T-helper 2 cell treated with Interferon-gamma antibody and Interleukin-4, amounts not matched to agents 5 μg/mL and 100 μg/mL, for 36 hours (primary cell): ENCODE data around the gene TRNT1.
A peak's percentile ranks its signal among the peaks of the same experiment; 100 is the strongest.

Experiments used
- DNase-seq: peaks from one replicate; pipeline ENCODE4 v3.0.0; 2021; ENCODE audit warnings: low spot score
- H3K27ac Mint-ChIP-seq: one replicate; pipeline ENCODE4 v1.8.0; 2021; ENCODE audit warnings: mild to moderate bottlenecking, mixed read lengths
- H3K27me3 Mint-ChIP-seq: one replicate; pipeline ENCODE4 v1.8.0; 2021; ENCODE audit warnings: low read depth, mixed read lengths
- H3K36me3 Mint-ChIP-seq: one replicate; pipeline ENCODE4 v1.8.0; 2021; ENCODE audit warnings: low read depth, mixed read lengths
- H3K4me1 Mint-ChIP-seq: one replicate; pipeline ENCODE4 v1.8.0; 2021; ENCODE audit warnings: low read depth, mixed read lengths
- H3K4me3 Mint-ChIP-seq: one replicate; pipeline ENCODE4 v1.8.0; 2022; ENCODE audit warnings: mild to moderate bottlenecking, moderate library complexity, mixed read lengths
- H3K9me3 Mint-ChIP-seq: one replicate; pipeline ENCODE4 v1.8.0; 2021; ENCODE audit warnings: mixed read lengths

Gene TRNT1

DNA sequence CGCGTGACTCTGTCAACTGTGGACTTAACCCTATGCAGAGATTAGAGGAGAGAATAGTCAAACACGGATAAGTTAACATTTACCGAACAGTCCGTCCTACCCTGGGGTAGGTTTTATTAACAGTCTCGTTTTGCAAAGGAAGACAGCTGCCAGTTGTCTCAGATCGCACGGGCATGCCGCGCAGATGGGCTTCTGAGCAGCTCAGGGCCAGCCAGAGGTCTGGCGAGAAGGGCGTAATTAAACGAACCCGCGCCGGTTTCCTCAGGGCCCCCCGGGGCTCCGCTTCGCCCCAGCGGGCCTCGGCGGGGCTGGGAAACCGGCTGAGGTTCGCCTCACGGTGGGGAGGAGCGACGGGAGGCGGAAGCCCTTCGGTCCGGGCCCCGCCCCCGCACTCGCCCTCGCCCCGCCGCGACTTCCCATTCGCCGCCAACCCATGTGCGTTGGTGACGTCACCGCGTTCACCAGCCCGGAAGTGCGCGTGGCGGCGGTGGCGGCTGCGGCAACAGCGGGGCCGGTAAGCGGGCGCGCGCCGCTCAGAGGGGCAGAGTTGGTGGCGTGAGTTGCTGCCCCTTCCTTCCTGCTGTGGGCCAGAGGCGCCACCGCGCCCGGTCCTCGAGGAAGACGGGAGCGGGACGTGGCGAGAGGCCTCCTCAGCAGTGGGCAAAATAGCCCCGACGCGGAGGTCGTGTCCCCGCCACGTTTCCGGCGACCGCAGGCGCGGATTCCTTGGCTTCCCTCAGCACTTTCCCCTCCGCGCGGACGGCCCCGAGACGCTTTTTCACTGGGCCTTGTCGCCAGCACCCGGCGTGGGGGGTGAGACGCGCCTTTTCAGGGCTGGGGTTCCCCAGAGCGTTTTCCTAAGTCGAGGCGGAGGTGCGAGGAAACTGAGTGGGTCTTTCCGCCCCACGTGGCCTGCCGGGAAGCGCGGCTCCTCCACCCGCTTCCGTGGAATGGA lies at the start of gene TRNT1:
TRNT1 (plus strand) TSS at position 464 of the 955 bp plus-strand sequence. CDS start 2,101 bp downstream, outside the sequence.
- peaks cover 20% of the 10 kb centered on the region for H3K4me1 Mint-ChIP-seq
- no peaks in the 10 kb centered on the region for H3K27me3 Mint-ChIP-seq
- peak within 1 kb of the TSS; percentile 99 for H3K4me3 Mint-ChIP-seq
- H3K9me3 Mint-ChIP-seq, result no peaks in the 10 kb centered on the region
- peak within 1 kb of the TSS; percentile 97 for H3K27ac Mint-ChIP-seq
- peak; percentile 95 for DNase-seq
- peaks cover 34% of the 10 kb centered on the region for H3K36me3 Mint-ChIP-seq

DNA sequence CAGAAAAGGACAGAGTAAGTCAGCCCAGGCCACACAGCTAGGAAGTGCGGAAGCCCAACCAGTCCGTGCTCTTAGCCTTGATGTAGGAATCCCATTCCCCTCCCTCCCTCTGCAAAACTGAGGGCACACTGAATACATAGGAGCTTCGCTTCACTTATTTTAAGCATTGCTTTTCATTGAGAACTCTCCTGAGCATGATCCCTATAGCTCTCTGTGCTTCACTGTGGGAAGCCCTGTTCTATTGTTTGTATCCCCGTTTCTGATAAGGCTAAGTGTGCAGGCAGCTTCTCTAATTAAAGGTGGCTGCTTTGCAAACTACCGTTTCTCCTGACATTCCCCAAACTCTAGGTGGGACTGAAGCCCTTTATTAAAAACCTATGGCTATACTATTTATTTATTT lies 46.4 kb upstream of the TRNT1 start:
- Mint-ChIP-seq H3K36me3 (no peaks in the 10 kb centered on the region), H3K27ac (no peak overlapping the region), H3K9me3 (no peaks in the 10 kb centered on the region), H3K27me3 (no peaks in the 10 kb centered on the region), H3K4me1 (no peaks in the 10 kb centered on the region), H3K4me3 (no peak overlapping the region)
- no peak for DNase-seq

DNA sequence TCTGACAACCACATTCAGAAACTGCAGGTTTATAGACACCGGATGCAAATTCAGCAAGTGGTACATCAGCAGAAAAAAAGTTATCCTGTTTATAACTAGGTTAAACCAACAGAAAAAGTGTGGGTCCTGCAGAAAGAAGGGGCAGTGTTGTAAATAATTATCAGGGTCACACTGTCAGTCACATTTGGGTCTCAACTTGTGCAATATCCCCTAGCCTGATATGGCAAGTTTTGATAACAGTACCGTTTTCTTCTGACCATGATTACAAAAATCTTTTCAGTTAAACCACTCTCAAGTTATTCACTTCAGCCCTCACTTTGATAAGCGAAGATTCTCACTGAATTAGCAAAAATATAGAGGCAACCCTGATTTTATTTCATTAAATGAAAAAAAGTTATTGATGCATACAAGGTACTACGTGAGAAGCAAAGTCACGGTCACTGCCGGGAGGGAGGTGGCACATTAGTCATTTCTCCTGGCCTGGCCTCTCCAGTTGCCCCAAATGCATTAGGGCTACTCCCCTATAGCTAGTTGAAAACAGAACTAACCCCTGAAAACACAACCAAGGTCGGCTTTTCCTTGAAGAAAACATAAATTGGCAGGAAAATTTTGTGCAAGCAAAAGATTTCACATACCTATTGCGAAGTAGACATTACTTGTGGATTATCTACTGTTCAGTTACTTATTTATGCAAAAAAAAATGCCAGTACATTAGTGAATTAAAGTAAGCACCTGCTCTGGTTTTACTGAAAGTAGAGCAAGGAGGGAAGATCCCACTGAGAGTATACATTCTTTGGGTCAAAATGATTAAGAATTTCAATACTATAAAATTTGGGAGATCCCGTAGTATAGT lies 45.1 kb upstream of the TRNT1 start:
- Mint-ChIP-seq H3K9me3 (no peaks in the 10 kb centered on the region), H3K36me3 (no peaks in the 10 kb centered on the region), H3K4me1 (no peaks in the 10 kb centered on the region), H3K27ac (no peak overlapping the region), H3K27me3 (no peaks in the 10 kb centered on the region), H3K4me3 (no peak overlapping the region)
- DNase-seq, result no peak

DNA sequence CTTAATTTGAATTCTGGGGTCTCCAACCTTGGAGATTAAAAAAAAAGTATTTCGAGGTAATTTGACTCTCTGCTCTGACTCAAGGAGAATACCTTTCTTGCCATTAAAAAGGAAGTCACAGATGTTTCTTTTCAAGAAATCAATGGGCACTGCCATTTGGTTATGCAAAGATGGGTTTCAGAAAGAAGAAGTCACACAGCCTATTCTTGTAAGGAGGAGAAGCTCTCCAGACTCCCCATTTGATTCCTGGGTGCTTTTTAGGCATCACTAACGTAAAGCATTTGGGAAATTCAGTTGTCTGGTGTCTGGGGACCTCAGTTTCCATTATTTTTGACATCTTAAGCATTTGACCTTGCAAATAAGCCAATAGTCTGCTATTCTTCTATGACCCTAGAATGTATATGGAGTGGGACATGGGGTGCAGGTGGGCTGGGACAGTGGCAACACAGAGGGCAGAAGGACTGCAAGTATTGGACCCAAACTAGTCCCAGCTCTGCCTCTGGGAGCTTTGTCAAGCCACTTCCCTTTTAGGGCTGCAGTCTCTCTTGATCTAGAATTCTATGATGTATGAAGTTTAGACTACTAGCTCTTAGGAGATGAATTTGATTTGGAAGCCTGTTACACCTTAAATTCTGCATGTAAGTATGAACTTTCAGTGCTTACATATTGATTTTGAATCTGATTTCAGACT lies 44.4 kb upstream of the TRNT1 start:
- no peaks in the 10 kb centered on the region for H3K9me3 Mint-ChIP-seq
- H3K36me3 Mint-ChIP-seq, result no peaks in the 10 kb centered on the region
- no peak overlapping the region for H3K27ac Mint-ChIP-seq
- H3K4me1 Mint-ChIP-seq, result no peaks in the 10 kb centered on the region
- H3K27me3 Mint-ChIP-seq, result no peaks in the 10 kb centered on the region
- no peak for DNase-seq
- no peak overlapping the region for H3K4me3 Mint-ChIP-seq

DNA sequence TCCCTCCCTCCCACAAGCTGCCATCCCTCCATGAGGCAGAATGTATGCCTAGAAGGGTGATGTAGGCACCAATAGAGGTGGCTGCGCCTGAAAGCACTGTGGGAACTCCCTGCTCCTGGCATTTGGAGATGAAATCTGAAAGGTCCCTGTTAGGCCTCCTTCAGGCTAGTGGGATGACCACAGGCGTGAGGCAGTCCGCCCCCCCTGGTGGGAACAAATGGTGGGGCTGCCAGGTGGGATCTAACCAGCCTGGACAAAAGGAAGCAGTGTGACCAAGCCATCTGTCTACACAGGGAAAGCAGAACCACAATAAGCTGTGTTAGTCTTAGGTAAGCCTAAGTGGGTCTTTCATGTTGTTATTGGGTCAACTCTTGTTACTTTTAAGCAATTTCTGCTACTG lies 41.9 kb upstream of the TRNT1 start:
- Mint-ChIP-seq H3K4me1 (no peaks in the 10 kb centered on the region), H3K4me3 (no peak overlapping the region), H3K27ac (no peak overlapping the region), H3K27me3 (no peaks in the 10 kb centered on the region), H3K36me3 (no peaks in the 10 kb centered on the region), H3K9me3 (no peaks in the 10 kb centered on the region)
- DNase-seq, result no peak

DNA sequence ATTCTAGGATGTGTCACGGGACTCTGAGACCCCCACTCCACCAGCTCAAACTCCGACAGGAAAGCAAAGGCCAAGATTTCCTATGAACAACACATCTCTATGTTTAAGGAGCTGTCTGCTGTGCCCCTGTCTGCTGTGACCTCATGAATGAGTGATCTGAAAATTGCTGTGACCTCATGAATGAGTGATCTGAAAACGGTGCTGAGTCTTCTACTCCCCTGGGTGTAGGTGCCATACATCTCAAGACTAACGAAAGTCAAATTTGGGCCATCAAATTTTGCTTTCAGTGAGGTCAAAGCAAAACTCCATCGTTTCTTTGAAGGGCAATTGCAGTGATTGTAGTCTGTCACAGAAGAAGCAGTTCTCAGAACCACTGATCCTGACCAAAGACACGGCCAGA lies 41.0 kb upstream of the TRNT1 start:
- Mint-ChIP-seq H3K9me3 (no peaks in the 10 kb centered on the region), H3K27me3 (no peaks in the 10 kb centered on the region), H3K27ac (no peak overlapping the region), H3K4me3 (no peak overlapping the region), H3K4me1 (no peaks in the 10 kb centered on the region), H3K36me3 (no peaks in the 10 kb centered on the region)
- no peak for DNase-seq

DNA sequence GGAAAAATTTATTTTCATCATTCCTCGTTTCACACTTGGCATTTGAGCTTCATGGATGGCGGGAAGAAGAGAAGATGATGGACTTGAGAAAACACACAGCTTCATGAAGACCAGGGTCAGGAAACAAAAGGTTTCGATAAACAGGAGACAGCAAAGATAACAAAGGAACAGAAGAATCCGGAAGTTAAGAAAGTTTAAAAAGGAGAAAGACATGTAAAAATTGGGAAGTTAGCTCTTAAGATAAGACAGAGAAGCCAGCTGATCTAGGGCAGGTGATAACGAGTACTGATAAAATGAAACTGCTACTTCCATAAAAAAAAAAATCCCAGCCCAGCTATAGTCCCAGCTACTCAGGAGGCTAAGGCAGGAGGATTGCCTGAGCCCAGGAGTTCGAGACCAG lies 40.5 kb upstream of the TRNT1 start:
- Mint-ChIP-seq H3K9me3 (no peaks in the 10 kb centered on the region), H3K4me1 (no peaks in the 10 kb centered on the region), H3K27ac (no peak overlapping the region)

DNA sequence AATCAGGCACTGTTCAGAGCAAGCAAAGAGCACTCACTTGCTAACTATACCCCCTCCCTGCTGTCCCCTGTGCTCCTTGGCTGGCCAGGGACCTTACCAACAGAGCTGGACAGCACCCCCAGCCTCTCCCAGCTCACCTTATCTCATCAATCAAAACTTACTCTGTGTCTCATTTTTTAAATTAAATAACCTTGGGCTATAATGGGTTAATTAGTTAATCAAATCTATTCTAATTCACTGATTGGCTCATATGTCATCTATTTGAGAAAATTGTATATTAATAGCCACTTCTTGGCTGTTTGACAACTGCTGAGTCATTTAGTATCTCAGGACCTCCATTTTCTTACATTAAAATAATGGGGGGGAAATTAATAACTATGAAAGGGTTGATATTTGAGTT lies 39.5 kb upstream of the TRNT1 start:
- no peak overlapping the region for H3K27ac Mint-ChIP-seq
- H3K36me3 Mint-ChIP-seq, result no peaks in the 10 kb centered on the region
- H3K27me3 Mint-ChIP-seq, result no peaks in the 10 kb centered on the region
- no peak for DNase-seq
- no peaks in the 10 kb centered on the region for H3K4me1 Mint-ChIP-seq
- H3K4me3 Mint-ChIP-seq, result no peak overlapping the region
- no peaks in the 10 kb centered on the region for H3K9me3 Mint-ChIP-seq

More for the DNA sequence above, 40.5 kb upstream of the TRNT1 start:
- H3K4me3 Mint-ChIP-seq, result no peak overlapping the region
- H3K36me3 Mint-ChIP-seq, result no peaks in the 10 kb centered on the region
- no peaks in the 10 kb centered on the region for H3K27me3 Mint-ChIP-seq
- DNase-seq, result no peak

DNA sequence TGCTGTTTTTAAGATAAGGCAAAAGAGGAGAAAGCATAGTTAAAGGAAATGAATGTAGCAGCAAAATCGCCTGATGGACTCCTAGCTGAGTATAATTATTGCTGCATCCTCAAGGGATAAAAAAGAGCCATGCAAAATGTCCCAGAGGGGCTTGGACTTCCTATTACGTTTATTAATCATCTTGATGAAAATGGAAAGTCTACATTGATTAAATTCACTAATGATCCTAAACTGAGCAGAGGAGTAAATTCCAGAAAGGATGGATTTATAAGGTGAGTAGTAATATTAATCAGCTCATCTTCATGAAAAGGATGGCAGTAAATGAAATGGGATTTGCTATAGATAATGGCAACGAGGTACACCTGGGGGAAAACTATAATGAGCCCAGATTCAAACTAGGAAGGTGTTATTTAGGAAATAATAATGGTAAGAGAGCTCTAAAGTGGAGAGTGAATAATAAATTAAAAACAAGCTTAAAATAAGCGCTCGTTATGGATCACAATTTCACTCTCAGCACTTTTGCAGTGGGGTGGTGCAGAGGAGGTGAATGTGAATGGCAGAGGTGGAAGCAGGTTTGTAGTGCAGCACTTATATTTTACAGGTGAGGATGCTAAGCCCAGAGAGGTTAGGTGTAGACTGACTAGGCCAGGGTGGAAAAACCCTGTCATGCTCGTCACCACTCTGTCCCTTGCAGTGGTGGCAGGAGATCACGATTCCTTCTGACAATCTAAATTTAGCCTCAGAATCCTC lies 38.8 kb upstream of the TRNT1 start:
- H3K27ac Mint-ChIP-seq, result no peak overlapping the region
- H3K9me3 Mint-ChIP-seq, result no peaks in the 10 kb centered on the region
- H3K36me3 Mint-ChIP-seq, result no peaks in the 10 kb centered on the region

DNA sequence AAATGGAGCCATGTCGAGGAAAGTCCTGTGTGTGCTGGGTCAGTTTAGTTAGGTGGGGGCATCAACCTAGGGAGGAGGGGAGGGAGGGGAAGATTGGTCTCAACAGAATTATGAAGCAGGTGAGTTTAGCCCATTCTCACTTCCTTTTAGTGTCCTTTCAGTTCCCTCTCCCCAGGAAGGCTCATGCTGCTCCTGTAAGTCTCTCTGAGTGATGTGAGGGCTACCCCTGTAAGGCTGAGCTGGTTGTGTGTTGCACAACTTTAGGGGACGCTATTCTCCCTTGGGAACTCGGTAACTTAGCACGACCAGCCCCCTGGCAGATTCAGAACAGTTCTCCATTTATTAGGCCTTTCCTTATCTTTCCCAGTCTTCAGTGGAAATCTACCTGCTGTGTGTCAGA lies 37.7 kb upstream of the TRNT1 start:
- Mint-ChIP-seq H3K4me1 (no peaks in the 10 kb centered on the region), H3K27ac (no peak overlapping the region), H3K36me3 (no peaks in the 10 kb centered on the region), H3K4me3 (no peak overlapping the region), H3K9me3 (no peaks in the 10 kb centered on the region), H3K27me3 (no peaks in the 10 kb centered on the region)
- DNase-seq, result no peak

More for the DNA sequence above, 38.8 kb upstream of the TRNT1 start:
- Mint-ChIP-seq H3K27me3 (no peaks in the 10 kb centered on the region), H3K4me3 (no peak overlapping the region), H3K4me1 (no peaks in the 10 kb centered on the region)
- DNase-seq, result no peak

DNA sequence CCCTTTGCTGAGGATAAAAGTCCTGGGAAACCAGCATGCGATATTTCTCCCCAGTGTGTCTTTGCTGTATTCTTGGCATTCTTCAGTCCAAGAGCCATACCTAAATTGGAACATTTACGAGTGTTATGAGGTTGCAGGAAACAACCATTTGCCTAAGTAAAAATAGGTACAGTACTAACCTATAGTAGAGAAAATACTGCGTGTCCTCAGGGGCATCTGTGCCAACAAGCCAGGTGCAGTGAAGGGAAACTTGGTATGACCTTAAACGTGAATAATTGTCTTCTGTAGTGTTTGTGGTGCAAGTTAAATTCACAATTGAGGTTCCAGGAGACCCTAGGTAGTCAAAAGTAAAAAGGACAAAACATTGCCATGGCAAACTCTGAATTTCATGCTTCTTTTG lies 28.8 kb upstream of the TRNT1 start:
- no peaks in the 10 kb centered on the region for H3K4me1 Mint-ChIP-seq

DNA sequence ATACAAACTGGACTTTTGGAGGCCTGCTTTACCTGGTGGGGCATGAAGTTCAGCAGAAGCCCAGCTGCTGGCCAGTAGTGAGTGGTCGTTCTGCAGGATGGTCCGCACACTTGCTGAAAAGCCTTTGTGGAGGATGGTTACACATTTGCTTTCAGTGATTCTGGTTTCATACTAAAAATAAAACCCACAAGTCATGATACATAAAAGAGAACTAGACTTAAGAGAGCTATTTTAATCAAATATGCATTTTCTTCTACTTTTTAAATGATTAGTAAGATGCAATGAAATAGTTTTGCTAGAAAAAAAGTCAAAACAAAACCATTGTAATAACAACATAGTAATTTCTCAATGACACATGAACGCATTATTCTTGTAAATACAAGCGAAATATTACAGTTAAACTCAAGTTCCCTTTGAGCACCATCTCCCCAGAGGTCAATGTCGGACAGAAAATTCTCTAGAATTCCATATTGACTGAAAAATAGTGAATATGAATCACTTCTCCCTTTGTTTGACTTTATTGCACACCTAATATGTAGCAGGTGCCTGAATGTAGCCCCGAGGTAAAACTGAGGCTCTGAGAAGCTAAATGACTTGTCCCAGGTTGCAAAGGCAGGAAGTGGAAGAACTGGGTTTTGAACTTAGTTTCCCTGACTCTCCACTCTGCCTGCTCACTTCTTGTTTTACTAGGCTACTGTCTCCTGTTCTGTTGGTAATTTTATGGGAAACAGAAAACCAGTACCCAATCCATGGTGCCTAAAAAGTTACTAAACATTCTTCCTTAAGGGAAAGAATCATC lies 24.9 kb upstream of the TRNT1 start:
- H3K4me1 Mint-ChIP-seq, result no peaks in the 10 kb centered on the region
- H3K27ac Mint-ChIP-seq, result no peak overlapping the region
- no peak for DNase-seq
- no peaks in the 10 kb centered on the region for H3K9me3 Mint-ChIP-seq
- no peaks in the 10 kb centered on the region for H3K36me3 Mint-ChIP-seq
- H3K4me3 Mint-ChIP-seq, result no peak overlapping the region
- H3K27me3 Mint-ChIP-seq, result no peaks in the 10 kb centered on the region

More for the DNA sequence above, 28.8 kb upstream of the TRNT1 start:
- H3K36me3 Mint-ChIP-seq, result no peaks in the 10 kb centered on the region
- no peak for DNase-seq
- H3K27me3 Mint-ChIP-seq, result no peaks in the 10 kb centered on the region
- no peaks in the 10 kb centered on the region for H3K9me3 Mint-ChIP-seq
- no peak overlapping the region for H3K27ac Mint-ChIP-seq
- no peak overlapping the region for H3K4me3 Mint-ChIP-seq

DNA sequence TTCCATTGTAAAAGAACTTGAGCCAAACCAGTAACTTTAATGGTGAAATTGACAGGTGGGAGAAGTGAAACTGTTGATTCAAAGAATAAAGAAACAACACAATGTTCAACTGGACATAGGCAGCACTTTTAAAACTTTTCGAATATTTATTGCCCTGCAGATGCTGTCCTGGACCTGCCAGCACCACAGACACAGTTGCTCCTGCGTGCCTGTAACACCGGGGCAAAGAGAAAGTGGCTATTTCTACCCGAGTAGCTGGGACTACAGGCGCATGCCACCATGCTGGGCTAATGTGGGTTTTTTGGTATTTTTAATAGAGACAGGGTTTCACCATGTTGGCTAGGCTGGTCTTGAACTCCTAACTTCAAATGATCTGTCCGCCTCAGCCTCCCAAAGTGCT lies 24.0 kb upstream of the TRNT1 start:
- Mint-ChIP-seq H3K4me3 (no peak overlapping the region), H3K9me3 (no peaks in the 10 kb centered on the region), H3K36me3 (no peaks in the 10 kb centered on the region), H3K27me3 (peaks cover 5% of the 10 kb centered on the region), H3K27ac (no peak overlapping the region), H3K4me1 (no peaks in the 10 kb centered on the region)
- DNase-seq, result no peak
